ENCODE measurements around the gene LTBP3. TPM values are rescaled to one million over a fixed set of nuclear protein-coding genes. Genes with fewer than 3 reads are reported as not detected.
"Not testable (repeated sequence)": the region's sequence is repeated elsewhere in the genome, so short reads cannot be mapped to it uniquely, and the experiment has no call there.

LTBP3 gene
- polyA plus RNA-seq, 1 of the 3 experiments (the other 2 are of a cell fraction) = 167 TPM

DNA sequence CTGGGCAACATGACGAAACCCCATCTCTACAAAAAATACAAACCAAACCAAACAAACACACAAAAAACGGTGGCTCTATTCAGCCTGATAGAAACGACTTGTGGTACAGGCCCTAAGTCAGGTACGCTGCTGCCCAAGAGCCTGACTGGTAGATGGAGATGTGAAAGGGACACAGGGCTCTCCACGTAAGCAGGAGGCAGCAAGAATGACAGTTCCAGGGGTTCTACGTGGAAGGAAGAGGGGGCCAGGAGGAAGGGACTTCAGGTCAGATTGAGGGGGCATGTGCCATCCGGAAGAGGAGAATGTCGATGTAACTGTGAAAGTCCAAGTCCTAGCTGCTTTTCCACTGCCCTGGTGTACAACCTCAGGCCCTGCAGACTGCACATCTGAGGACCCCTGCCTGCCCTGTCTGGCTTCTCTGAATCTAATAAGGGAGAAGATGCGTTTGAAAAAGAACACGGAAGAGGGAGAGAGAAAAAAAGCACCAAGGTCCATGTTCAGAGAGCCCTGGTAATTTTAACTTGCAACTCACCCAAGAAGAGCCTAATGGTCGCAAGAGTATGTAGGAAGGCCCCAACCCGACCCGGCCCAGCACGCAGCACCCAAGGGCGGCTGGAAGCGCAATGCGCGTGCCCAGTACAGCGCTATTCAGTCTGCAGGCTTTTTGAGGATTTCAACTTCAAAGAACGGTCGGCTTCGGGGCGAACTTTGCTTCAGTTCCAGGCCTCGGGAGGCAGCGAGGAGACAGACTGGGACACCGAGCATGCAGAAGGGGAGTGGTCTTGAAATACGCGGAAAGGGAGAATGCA lies 11.2 kb upstream of the LTBP3 start:
- H3F3A ChIP-seq (replicated peaks; ENCODE audit: insufficient read depth) = peaks cover 34% of the 10 kb centered on the region
- H3K27me3 ChIP-seq (ENCODE audit: insufficient read depth) = no peaks in the 10 kb centered on the region
- H3K9me2 ChIP-seq = no peaks in the 10 kb centered on the region
- peaks cover 3 to 4% of the 10 kb centered on the region in 2 experiments for H3K36me3 ChIP-seq (replicated peaks in 1 of 2; ENCODE audit: control insufficient read depth in 1 of 2, insufficient read depth in 2 of 2, low read length in 1 of 2)
- H3K4me3 ChIP-seq (ENCODE audit: low read depth in 2 of 2, low read length in 1 of 2) = peak overlapping the region; percentile 76 to 99
- no peaks in the 10 kb centered on the region for H3K9me3 ChIP-seq
- peak overlapping the region; percentile 95 for H3K4me2 ChIP-seq
- peak overlapping the region; percentile 74 for H3K9ac ChIP-seq
- peaks cover 11% of the 10 kb centered on the region for H4K20me1 ChIP-seq (ENCODE audit: insufficient read depth)
- H3K79me2 ChIP-seq (ENCODE audit: insufficient read depth) = peaks cover 61% of the 10 kb centered on the region
- CTCF ChIA-PET = interaction anchor here (0.5 to 13.6 kb wide), 12 partner anchors 9 to 45 kb away, joined by 3 to 295 read pairs (median 4); partner anchors contain the start of genes KCNK7 and LTBP3
- POLR2A ChIA-PET = interaction anchor here (0.9 to 1.7 kb wide), 7 partner anchors 10 to 145 kb away, joined by 3 to 12 read pairs (median 4); partner anchors contain the start of gene MALAT1
- TF ChIP-seq MXI1 (IDR thresholded peaks at IDR 0.05; ENCODE audit: low read depth, low read length) (no peak; the same call in 1 of the 2 replicates), FOXM1 (IDR thresholded peaks at IDR 0.05; ENCODE audit: low read depth) (no peak), POLR2AphosphoS5 (IDR thresholded peaks at IDR 0.05; ENCODE audit: low read depth, low read length) (0 out of 2 replicates have a peak, but pooled peaks have one; percentile 63), TAF1 (IDR thresholded peaks at IDR 0.05; ENCODE audit: borderline replicate concordance, low read depth, low read length) (peak; percentile 60; the same call in 1 of the 2 replicates)
- WGBS (ENCODE audit: low lambda C conversion rate) = 3% methylated on average over 28 of the region's 28 CpGs
- peaks cover 34 to 41% of the 10 kb centered on the region in 2 experiments; a peak in 3 of 4 replicates for H3K4me1 ChIP-seq (ENCODE audit: control insufficient read depth in 1 of 2, insufficient read depth in 2 of 2, low read depth in 1 of 2, low read length in 1 of 2)
- no peak for DNase-seq
- peak overlapping the region; percentile 69; the same call in 1 of the 2 replicates for H2AFZ ChIP-seq (ENCODE audit: low read depth)
- H3K27ac ChIP-seq (ENCODE audit: low read depth in 2 of 2, low read length in 1 of 2) = peak overlapping the region; percentile 81 to 97

DNA sequence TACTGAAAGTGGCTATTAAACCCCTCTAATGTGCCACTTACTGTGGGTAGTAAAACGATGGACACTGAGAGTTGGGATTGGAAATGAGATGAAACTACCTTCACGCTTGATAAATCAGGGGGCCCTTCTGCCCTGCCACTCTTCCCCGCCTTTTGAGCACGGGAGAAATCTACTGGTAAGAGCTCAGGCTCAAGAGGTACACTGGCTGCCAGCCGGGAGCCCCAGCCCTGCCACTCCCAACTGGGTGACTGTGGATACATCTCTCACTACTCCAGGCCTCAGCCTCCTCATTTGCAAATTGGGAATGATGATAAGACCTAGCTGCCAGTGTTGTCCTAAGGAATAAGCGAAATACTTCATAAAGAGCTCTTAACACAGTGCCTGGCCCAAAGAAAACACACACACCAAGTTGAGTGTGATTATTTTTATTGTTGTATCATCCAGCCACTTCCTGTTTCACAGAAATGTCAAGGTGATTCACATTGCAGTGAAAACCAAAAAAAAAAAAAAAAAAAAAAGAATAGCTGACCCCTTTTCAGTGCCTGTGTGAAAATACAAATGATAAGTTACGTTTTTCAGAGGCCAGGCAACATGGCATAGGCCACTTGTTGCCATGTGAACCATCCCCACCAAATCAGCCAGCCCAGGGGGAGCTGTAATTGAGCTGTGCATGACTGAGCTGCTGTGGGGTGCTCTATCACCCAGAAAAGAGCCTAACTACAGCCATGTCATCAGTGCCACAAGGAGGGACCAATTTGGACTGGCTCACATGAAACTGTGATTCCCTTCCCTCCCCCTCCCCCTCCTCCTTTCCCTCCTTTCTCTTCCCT lies 7.7 kb upstream of the LTBP3 start:
- CTCF ChIA-PET = interaction anchor here (1.3 to 13.6 kb wide), 4 partner anchors 14 to 39 kb away, joined by 3 to 295 read pairs (median 10); no protein-coding TSS in a partner anchor
- Histone ChIP-seq H2AFZ (ENCODE audit: low read depth) (no peak overlapping the region), H3K27ac (ENCODE audit: low read depth in 2 of 2, low read length in 1 of 2) (peak overlapping the region in 1 of 2 experiments; percentile 34; a peak in 1 of 4 replicates), H3K4me3 (ENCODE audit: low read depth in 2 of 2, low read length in 1 of 2) (no peak overlapping the region), H4K20me1 (ENCODE audit: insufficient read depth) (no peaks in the 10 kb centered on the region), H3K27me3 (ENCODE audit: insufficient read depth) (no peaks in the 10 kb centered on the region), H3K4me2 (no peak overlapping the region; the same call in 1 of the 2 replicates), H3F3A (replicated peaks; ENCODE audit: insufficient read depth) (peaks cover 43% of the 10 kb centered on the region), H3K4me1 (ENCODE audit: control insufficient read depth in 1 of 2, insufficient read depth in 2 of 2, low read depth in 1 of 2, low read length in 1 of 2) (peaks cover 25 to 36% of the 10 kb centered on the region in 2 experiments; a peak in 3 of 4 replicates), H3K79me2 (ENCODE audit: insufficient read depth) (peaks cover 36% of the 10 kb centered on the region), H3K9me3 (no peaks in the 10 kb centered on the region), H3K9ac (0 out of 2 replicates have a peak overlapping the region, but pooled peaks have one; percentile 18), H3K36me3 (replicated peaks in 1 of 2; ENCODE audit: control insufficient read depth in 1 of 2, insufficient read depth in 2 of 2, low read length in 1 of 2) (no peaks in the 10 kb centered on the region), H3K9me2 (no peaks in the 10 kb centered on the region)
- no peak for DNase-seq
- TF ChIP-seq, protein P1, sequence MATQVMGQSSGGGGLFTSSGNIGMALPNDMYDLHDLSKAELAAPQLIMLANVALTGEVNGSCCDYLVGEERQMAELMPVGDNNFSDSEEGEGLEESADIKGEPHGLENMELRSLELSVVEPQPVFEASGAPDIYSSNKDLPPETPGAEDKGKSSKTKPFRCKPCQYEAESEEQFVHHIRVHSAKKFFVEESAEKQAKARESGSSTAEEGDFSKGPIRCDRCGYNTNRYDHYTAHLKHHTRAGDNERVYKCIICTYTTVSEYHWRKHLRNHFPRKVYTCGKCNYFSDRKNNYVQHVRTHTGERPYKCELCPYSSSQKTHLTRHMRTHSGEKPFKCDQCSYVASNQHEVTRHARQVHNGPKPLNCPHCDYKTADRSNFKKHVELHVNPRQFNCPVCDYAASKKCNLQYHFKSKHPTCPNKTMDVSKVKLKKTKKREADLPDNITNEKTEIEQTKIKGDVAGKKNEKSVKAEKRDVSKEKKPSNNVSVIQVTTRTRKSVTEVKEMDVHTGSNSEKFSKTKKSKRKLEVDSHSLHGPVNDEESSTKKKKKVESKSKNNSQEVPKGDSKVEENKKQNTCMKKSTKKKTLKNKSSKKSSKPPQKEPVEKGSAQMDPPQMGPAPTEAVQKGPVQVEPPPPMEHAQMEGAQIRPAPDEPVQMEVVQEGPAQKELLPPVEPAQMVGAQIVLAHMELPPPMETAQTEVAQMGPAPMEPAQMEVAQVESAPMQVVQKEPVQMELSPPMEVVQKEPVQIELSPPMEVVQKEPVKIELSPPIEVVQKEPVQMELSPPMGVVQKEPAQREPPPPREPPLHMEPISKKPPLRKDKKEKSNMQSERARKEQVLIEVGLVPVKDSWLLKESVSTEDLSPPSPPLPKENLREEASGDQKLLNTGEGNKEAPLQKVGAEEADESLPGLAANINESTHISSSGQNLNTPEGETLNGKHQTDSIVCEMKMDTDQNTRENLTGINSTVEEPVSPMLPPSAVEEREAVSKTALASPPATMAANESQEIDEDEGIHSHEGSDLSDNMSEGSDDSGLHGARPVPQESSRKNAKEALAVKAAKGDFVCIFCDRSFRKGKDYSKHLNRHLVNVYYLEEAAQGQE (IDR thresholded peaks at IDR 0.05; ENCODE audit: low read depth, low read length) = no peak
- TF ChIP-seq NRF1 (IDR thresholded peaks at IDR 0.05; ENCODE audit: low read depth, low read length) = no peak
- TF ChIP-seq RFX5 (IDR thresholded peaks at IDR 0.05; ENCODE audit: low read length) = no peak
- TF ChIP-seq, protein P2, sequence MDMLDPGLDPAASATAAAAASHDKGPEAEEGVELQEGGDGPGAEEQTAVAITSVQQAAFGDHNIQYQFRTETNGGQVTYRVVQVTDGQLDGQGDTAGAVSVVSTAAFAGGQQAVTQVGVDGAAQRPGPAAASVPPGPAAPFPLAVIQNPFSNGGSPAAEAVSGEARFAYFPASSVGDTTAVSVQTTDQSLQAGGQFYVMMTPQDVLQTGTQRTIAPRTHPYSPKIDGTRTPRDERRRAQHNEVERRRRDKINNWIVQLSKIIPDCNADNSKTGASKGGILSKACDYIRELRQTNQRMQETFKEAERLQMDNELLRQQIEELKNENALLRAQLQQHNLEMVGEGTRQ (IDR thresholded peaks at IDR 0.05; ENCODE audit: borderline replicate concordance, low read depth, low read length) = no peak
- TF ChIP-seq, protein P3, sequence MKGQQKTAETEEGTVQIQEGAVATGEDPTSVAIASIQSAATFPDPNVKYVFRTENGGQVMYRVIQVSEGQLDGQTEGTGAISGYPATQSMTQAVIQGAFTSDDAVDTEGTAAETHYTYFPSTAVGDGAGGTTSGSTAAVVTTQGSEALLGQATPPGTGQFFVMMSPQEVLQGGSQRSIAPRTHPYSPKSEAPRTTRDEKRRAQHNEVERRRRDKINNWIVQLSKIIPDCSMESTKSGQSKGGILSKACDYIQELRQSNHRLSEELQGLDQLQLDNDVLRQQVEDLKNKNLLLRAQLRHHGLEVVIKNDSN (IDR thresholded peaks at IDR 0.05; ENCODE audit: borderline replicate concordance, low read depth) = no peak
- TF ChIP-seq TEAD4 (IDR thresholded peaks at IDR 0.05; ENCODE audit: borderline replicate concordance, insufficient read depth) = no peak
- POLR2A ChIA-PET = no interaction called here
- WGBS (ENCODE audit: low lambda C conversion rate) = 92% methylated on average over 7 of the region's 7 CpGs

DNA sequence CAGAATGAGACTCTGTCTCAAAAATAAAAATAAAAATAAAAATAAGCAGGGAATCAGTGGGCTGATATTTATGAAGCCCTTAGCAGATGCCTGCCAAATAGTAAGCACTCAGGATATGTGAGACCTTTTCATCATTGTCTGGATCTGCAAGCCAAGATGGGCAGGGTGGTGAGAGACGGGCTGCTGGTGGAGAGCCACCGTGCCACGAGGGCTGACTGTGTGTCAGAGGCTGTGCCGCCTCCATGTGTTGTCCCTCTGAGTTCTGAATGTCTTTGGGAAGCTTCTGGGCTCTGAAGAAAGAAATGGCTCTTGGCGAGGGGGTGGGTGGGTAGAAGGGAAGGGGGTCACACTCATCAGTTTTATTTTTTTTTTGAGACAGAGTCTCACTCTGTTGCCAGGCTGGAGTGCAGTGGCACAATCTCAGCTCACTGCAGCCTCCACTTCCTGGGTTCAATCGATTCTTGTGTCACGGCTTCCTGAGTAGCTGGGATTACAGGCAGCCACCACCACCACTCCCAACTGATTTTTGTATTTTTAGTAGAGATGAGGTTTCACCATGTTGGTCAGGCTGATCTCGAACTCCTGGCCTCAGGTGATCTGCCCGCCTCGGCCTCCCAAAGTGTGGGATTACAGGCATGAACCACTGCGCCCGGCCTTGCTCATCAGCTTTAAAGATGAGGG lies 6.9 kb upstream of the LTBP3 start:
- H3K4me3 ChIP-seq (ENCODE audit: low read depth in 2 of 2, low read length in 1 of 2); H2AFZ ChIP-seq (ENCODE audit: low read depth); H3K9me2 ChIP-seq; DNase-seq; H3K27ac ChIP-seq (ENCODE audit: low read depth in 2 of 2, low read length in 1 of 2); H3K36me3 ChIP-seq (replicated peaks in 1 of 2; ENCODE audit: control insufficient read depth in 1 of 2, insufficient read depth in 2 of 2, low read length in 1 of 2); H3K4me2 ChIP-seq; H4K20me1 ChIP-seq (ENCODE audit: insufficient read depth); H3K9me3 ChIP-seq; POLR2A ChIA-PET; H3K27me3 ChIP-seq (ENCODE audit: insufficient read depth): not testable (repeated sequence)
- Histone ChIP-seq H3K79me2 (ENCODE audit: insufficient read depth) (peaks cover 31% of the 10 kb centered on the region), H3F3A (replicated peaks; ENCODE audit: insufficient read depth) (peaks cover 51% of the 10 kb centered on the region), H3K9ac (0 out of 2 replicates have a peak overlapping the region, but pooled peaks have one; percentile 18), H3K4me1 (ENCODE audit: control insufficient read depth in 1 of 2, insufficient read depth in 2 of 2, low read depth in 1 of 2, low read length in 1 of 2) (peaks cover 33 to 43% of the 10 kb centered on the region in 2 experiments)
- WGBS (ENCODE audit: low lambda C conversion rate) = 95% methylated on average over 12 of the region's 12 CpGs
- CTCF ChIA-PET = interaction anchor here (3.7 to 13.6 kb wide), 2 partner anchors 13 to 24 kb away, joined by 18 to 295 read pairs; no protein-coding TSS in a partner anchor
